Smooth muscle cell (in vitro differentiated cells): ENCODE data around the gene BLM. TPM values are rescaled to one million over a fixed set of nuclear protein-coding genes. Genes with fewer than 3 reads are reported as not detected.

Source experiments
- DNase-seq: peaks from one replicate; lab custom pipeline; 2025; ENCODE audit not compliant: unreplicated experiment; lab: John Stamatoyannopoulos, UW
- H2AFZ ChIP-seq: fragments of 200-600 bp; sonication (generic); 2 replicates; pipeline ENCODE4 v1.6.0; 2016; ENCODE audit warnings: antibody characterized with exemption, low read depth, mild to moderate bottlenecking
- H3F3A ChIP-seq: fragments of 200-600 bp; sonication (generic); 2 replicates; pipeline ENCODE4 v1.6.0; 2017; ENCODE audit warnings: antibody characterized with exemption, low read depth
- H3K27ac ChIP-seq: fragments of 200-600 bp; sonication (generic); 2 replicates; pipeline ENCODE4 v1.5.1; 2016; ENCODE audit warnings: low read depth, mild to moderate bottlenecking
- H3K27me3 ChIP-seq: fragments of 200-600 bp; sonication (generic); 2 replicates; pipeline ENCODE4 v1.6.1; 2016; ENCODE audit warnings: low read depth, mild to moderate bottlenecking
- H3K36me3 ChIP-seq: fragments of 200-600 bp; sonication (generic); 2 replicates; pipeline ENCODE4 v1.5.1; 2016; ENCODE audit warnings: low read depth
- H3K4me1 ChIP-seq: fragments of 200-600 bp; sonication (generic); 2 replicates; pipeline ENCODE4 v1.5.1; 2016; ENCODE audit warnings: low read depth
- H3K4me2 ChIP-seq: fragments of 200-600 bp; sonication (generic); 2 replicates; pipeline ENCODE4 v1.6.0; 2016; ENCODE audit warnings: mild to moderate bottlenecking
- H3K4me3 ChIP-seq: fragments of 200-600 bp; sonication (generic); 2 replicates; pipeline ENCODE4 v1.5.1; 2016; ENCODE audit warnings: mild to moderate bottlenecking
- H3K79me2 ChIP-seq: fragments of 200-600 bp; sonication (generic); 2 replicates; pipeline ENCODE4 v1.6.0; 2016; ENCODE audit warnings: low read depth, mild to moderate bottlenecking
- H3K9ac ChIP-seq: fragments of 200-600 bp; sonication (generic); 2 replicates; pipeline ENCODE4 v1.6.0; 2016; ENCODE audit warnings: low read depth
- H3K9me3 ChIP-seq: fragments of 200-600 bp; sonication (generic); replicated peaks from 2 replicates; pipeline ENCODE4 v1.5.1; 2016; ENCODE audit warnings: low read depth
- H4K20me1 ChIP-seq: fragments of 200-600 bp; sonication (generic); 2 replicates; pipeline ENCODE4 v1.6.0; 2016; ENCODE audit warnings: low read depth
- WGBS: methylation state at CpG from one replicate; pipeline ENCODE4 v1.1.7; 2016; ENCODE audit warnings: low lambda C conversion rate; 5-methylcytosine and 5-hydroxymethylcytosine counted together
- polyA plus RNA-seq: library from polyadenylated mRNA; unstranded; fragments of >200 nt; fragmentation: Nextera tagmentation; extraction: Ambion mirVana; gene quantifications from 2 replicates; pipeline ENCODE4 v1.2.1, GENCODE V29; 2016
- total RNA-seq: library from RNA; depleted of rRNA; stranded (reverse); fragments of >200 nt; gene quantifications from 2 replicates; pipeline ENCODE4 v1.2.3, GENCODE V29; 2014
- TF ChIP-seq, protein P1 (sequence below): fragments of 200-600 bp; sonication (generic); IDR thresholded peaks from 2 replicates; pipeline ENCODE4 v1.5.1; 2017; ENCODE audit warnings: borderline replicate concordance, mild to moderate bottlenecking, antibody characterized with exemption; ENCODE audit not compliant: insufficient read depth, poor library complexity, severe bottlenecking

Gene BLM
- total and polyA plus RNA-seq, 2 experiments from 2014 or later, result 3.1 to 4.9 TPM

DNA sequence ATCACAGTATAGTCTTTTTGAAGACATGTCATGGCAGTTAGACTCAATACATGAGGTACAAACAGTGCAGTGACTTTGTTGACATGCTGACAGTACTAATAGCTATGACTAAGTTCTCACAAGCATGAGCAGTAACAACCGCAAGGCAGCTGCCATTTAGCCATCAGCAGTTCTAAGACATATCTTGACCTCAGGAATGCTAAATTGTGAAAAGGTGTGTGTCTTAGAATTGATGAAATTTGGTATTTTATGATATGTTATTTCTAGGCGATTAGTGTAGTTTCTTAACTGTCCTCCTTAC, 90.6 kb downstream of the BLM start:
- peak overlapping the region; percentile 71 for H3K4me2 ChIP-seq

DNA sequence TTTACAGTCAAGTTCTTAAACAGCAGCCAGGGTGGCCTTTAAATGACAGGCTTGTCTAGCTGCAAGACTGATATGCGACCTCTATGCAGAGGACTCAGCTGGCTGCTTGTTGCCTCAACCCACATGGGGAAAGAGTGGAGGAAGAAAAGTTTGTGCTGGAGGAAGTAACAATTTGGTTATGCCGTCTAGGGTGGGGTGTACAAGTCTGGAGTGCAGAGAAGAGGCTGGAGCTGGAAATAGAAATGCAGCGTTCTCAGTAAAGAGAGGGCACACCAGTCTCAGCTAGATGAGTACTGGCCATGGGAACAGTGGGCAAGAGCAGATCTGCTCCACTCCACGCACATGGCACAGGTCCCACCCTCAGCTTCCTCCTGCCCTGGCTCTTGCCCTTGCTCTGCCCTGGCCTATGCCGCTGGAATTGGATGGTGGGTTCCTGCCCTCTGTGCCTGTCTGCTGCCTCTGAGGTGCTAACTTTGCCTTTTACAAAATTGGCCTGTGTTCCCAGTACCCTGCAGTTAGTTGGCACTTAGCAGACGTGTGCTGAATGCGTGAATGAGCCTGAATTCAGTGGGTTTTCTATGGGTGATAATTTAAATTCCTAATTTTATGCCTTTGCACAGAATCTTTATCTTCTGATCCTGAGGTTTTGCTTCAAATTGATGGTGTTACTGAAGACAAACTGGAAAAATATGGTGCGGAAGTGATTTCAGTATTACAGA, 91.5 kb downstream of the BLM start:
- H3K9me3 ChIP-seq, result no peaks in the 10 kb centered on the region
- DNase-seq, result no peak
- peak overlapping the region; percentile 82 for H3K27ac ChIP-seq
- no peak overlapping the region for H3K4me3 ChIP-seq
- H3K4me1 ChIP-seq, result no peaks in the 10 kb centered on the region
- TF ChIP-seq, protein P1, sequence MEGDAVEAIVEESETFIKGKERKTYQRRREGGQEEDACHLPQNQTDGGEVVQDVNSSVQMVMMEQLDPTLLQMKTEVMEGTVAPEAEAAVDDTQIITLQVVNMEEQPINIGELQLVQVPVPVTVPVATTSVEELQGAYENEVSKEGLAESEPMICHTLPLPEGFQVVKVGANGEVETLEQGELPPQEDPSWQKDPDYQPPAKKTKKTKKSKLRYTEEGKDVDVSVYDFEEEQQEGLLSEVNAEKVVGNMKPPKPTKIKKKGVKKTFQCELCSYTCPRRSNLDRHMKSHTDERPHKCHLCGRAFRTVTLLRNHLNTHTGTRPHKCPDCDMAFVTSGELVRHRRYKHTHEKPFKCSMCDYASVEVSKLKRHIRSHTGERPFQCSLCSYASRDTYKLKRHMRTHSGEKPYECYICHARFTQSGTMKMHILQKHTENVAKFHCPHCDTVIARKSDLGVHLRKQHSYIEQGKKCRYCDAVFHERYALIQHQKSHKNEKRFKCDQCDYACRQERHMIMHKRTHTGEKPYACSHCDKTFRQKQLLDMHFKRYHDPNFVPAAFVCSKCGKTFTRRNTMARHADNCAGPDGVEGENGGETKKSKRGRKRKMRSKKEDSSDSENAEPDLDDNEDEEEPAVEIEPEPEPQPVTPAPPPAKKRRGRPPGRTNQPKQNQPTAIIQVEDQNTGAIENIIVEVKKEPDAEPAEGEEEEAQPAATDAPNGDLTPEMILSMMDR, result no peak
- no peaks in the 10 kb centered on the region for H3K36me3 ChIP-seq
- H3K9ac ChIP-seq, result no peak overlapping the region
- H3F3A ChIP-seq, result peaks cover 20% of the 10 kb centered on the region
- no peaks in the 10 kb centered on the region for H4K20me1 ChIP-seq
- H2AFZ ChIP-seq, result no peak overlapping the region
- WGBS, result 83% methylated on average over 8 of the region's 8 CpGs
- no peaks in the 10 kb centered on the region for H3K27me3 ChIP-seq
- no peaks in the 10 kb centered on the region for H3K79me2 ChIP-seq
- peak overlapping the region; percentile 71 for H3K4me2 ChIP-seq

More for the DNA sequence above, 90.6 kb downstream of the BLM start:
- Histone ChIP-seq H3K27ac (peak overlapping the region; percentile 82), H3K36me3 (no peaks in the 10 kb centered on the region), H3F3A (peaks cover 20% of the 10 kb centered on the region), H3K79me2 (no peaks in the 10 kb centered on the region), H3K4me3 (no peak overlapping the region), H3K9me3 (no peaks in the 10 kb centered on the region), H3K4me1 (no peaks in the 10 kb centered on the region), H4K20me1 (no peaks in the 10 kb centered on the region), H3K27me3 (no peaks in the 10 kb centered on the region), H2AFZ (no peak overlapping the region), H3K9ac (peak overlapping the region; percentile 24)
- WGBS, result 44% methylated on average over 2 of the region's 2 CpGs
- no peak for DNase-seq
- TF ChIP-seq, protein P1, result no peak

DNA sequence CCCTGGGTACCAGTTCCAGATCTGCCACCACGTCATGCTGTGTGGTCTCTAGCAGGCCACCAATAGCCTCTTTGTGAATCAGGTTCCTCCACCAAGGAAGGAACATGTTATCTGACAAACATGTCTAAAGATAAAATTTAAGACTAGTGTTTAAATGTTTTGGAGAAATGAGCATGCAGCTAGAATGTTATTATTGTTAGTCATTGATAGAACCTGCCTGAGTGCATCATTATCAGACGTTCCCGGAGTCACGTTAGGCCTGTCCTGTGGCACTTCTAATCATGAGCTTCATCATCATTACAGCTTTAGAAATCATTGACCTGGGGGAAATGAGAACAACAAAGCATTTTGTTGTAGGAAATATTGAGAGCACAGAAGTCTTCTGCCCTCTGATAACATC, 92.4 kb downstream of the BLM start:
- no peak for DNase-seq
- Histone ChIP-seq H3K9me3 (no peaks in the 10 kb centered on the region), H3K27me3 (no peaks in the 10 kb centered on the region), H4K20me1 (no peaks in the 10 kb centered on the region), H3F3A (peaks cover 20% of the 10 kb centered on the region), H3K79me2 (no peaks in the 10 kb centered on the region), H3K9ac (no peak overlapping the region), H3K4me1 (no peaks in the 10 kb centered on the region), H2AFZ (no peak overlapping the region), H3K4me3 (no peak overlapping the region), H3K27ac (no peak overlapping the region), H3K4me2 (no peak overlapping the region), H3K36me3 (no peaks in the 10 kb centered on the region)
- WGBS, result 38% methylated on average over 4 of the region's 4 CpGs
- TF ChIP-seq, protein P1, result no peak

DNA sequence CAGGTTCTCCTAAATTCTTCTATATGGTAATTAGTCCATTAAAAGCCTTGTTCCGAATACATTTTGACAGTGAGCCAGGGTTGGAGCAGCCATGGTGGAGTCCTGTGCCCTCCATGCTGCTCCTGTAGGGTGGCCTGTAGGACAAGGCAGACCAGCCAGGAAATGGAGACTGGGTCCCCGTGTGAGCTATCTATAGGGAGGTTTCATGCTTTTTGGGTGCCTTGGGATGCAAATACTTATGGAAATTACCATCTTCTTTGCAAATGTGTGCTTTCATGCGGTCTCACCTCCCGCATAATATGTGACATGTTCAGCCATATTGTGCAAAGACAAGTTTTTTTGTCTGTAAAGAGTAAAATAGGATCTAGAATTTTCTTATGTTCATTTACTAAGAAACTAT, 93.2 kb downstream of the BLM start:
- Histone ChIP-seq H3K9ac (no peak overlapping the region), H3K36me3 (no peaks in the 10 kb centered on the region), H3K4me1 (no peaks in the 10 kb centered on the region), H3K4me3 (no peak overlapping the region), H3K9me3 (no peaks in the 10 kb centered on the region), H3F3A (peaks cover 27% of the 10 kb centered on the region), H3K79me2 (no peaks in the 10 kb centered on the region), H3K4me2 (no peak overlapping the region), H3K27me3 (no peaks in the 10 kb centered on the region), H4K20me1 (no peaks in the 10 kb centered on the region), H3K27ac (no peak overlapping the region), H2AFZ (no peak overlapping the region)
- no peak for DNase-seq
- WGBS, result 96% methylated on average over 4 of the region's 4 CpGs
- TF ChIP-seq, protein P1, result no peak
